HG03103 (cell line): ENCODE measurements around the gene ORAI1.

Source experiments
- ATAC-seq: cut with Tn5 transposase; IDR thresholded peaks from one replicate; pipeline ENCODE4 v1.9.1; 2021; ENCODE audit warnings: low read depth; ENCODE audit not compliant: unreplicated experiment

ORAI1 gene

DNA sequence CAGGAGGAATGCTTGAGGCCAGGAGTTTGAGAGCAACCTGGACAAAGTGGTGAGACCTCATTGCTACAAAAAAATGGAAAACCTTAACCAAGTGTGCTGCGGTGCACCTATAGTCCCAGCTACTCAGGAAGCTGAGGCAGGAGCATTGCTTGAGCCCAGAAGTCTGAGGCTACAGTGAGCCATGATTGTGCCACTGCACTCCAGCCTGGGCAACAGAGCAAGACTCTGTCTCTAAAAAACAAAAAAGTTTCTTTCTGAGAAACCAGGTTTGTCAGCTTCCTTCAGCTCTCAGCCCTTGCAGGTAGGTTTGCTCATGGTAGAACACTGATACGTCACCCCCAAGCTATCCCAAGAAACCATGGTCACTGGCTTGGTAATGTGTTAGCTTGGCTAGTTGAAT, 63.1 kb downstream of the ORAI1 start:
- ATAC-seq, result no peak
